A549 treated with Mapracorat at 1 μM for 4 hours (cell line): ENCODE data around the gene STRA6. TPM values are rescaled to one million over a fixed set of nuclear protein-coding genes. Genes with fewer than 3 reads are reported as not detected.

ENCODE experiments used
- total RNA-seq: library from RNA; stranded (reverse); fragments of 200-300 nt; extraction: Qiagen RNA extraction; gene quantifications from 5 replicates; pipeline ENCODE4 v1.2.3, GENCODE V29; 2022

STRA6 gene
- total RNA-seq: 52.1 to 86.8 TPM (median 69.6 TPM) in 5 replicates

DNA sequence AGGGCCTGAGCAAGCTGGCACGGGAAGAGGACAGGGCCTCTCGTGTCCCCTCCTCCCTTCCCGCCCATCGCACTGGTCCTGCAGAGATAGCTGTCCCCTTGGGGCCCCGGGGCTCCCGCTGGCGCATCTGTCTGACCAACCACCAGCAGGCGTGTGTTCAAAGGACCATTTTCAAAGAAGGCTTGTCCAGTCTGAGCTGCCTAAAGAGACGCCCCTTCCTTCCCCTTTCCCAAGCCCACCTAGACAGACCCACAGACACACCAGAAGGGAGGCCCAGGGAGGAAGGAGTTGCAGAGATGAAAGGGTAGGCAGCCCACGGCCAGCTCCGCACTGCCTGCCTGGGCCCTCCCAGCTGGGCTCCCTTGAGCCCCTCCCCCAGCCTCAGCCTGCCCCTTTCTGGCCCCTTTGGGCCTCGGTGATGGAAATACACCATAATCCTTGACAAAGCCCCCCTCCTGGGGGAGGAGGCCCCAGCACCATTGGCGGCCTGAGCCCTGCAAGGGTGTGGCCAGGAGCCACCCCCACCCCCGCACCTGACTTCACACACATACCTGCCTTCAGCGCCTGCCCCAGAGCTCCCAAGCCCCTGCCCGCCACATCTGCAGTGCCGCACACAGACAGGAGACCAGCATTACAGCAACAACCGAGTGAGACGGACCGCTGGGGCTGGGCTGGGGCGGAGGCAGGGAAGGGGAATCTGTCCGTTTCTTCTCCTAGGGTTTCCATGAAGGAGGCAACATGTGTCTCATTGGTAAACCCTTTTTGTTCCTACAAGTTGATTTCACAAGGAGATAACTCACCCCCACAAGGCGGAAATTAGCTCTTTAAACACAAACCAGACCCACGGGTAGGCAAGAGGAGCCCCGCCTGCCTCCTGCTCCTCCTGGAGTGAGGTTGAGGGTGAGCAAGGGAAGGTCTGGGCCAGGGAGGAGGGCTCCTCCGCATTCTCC, at the start of gene STRA6:
TSS of gene STRA6 (minus strand) at position 336 of the 950 bp plus-strand sequence. CDS start 520 bp downstream, outside the sequence.

GRCh38 chr15:74235962-74236361, 33.4 kb upstream of the STRA6 start, which contains the start of gene CCDC33:
TSS of gene CCDC33 (plus strand) at chr15:74236326. CDS start at chr15:74236720, 394 bp downstream.

DNA sequence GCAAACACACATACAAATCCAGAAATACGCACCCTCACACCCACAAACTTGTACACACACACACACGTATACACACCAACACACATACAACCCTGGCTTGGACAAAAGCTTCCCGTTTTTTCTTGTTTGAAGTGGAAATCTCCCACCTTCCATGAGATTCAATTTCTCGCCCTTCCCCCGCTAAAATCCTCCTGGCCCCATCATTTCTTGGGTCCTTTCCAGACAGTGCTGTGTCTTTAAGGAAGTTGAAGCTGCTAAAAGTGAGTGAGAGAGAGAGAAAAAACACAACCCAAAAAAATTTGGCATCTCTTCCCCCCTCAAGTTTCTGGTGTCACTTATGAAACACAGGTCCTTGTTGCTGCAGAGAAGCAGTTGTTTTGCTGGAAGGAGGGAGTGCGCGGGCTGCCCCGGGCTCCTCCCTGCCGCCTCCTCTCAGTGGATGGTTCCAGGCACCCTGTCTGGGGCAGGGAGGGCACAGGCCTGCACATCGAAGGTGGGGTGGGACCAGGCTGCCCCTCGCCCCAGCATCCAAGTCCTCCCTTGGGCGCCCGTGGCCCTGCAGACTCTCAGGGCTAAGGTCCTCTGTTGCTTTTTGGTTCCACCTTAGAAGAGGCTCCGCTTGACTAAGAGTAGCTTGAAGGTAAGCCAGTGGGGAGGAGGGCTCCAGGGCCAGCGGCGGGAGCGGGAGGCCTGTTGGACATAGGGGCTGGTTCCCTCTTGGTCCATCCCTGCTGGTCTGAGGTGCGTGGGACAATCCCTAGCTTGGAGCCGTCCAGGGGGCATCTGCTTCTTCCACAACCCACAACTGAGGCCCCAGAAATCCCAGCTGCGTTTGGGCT, 29.0 kb downstream of the STRA6 start, which contains the start of gene ISLR:
TSS of gene ISLR (plus strand) at position 331 of the 839 bp plus-strand sequence. CDS start 1,149 bp downstream, outside the sequence.

GRCh38 chr15:74130155-74130848, 72.3 kb downstream of the STRA6 start, which contains the start of gene ISLR2:
TSS of gene ISLR2 (plus strand) at chr15:74130586. CDS start at chr15:74132755, 2,169 bp downstream.

Other genes starting within 250 kb of the STRA6 start
- gene STOML1, start 210.5 kb downstream of the STRA6 start, total RNA-seq: 9.1 to 13.1 TPM (median 12.1 TPM) in 5 replicates
- 12.1 to 16.1 TPM (median 15.8 TPM) in 5 replicates for gene PML, start 208.1 kb downstream of the STRA6 start, total RNA-seq
- 0.07 to 0.26 TPM (median 0.10 TPM) in 5 replicates for gene GOLGA6A, start 120.2 kb downstream of the STRA6 start, total RNA-seq
- 0.11 to 0.27 TPM (median 0.17 TPM) in 4 of 5 replicates, not detected in the other for gene ISLR2, start 72.2 kb downstream of the STRA6 start, total RNA-seq
- 0.22 to 0.50 TPM (median 0.39 TPM) in 5 replicates for gene ISLR, start 29.1 kb downstream of the STRA6 start, total RNA-seq
- 6.7 to 8.9 TPM (median 7.2 TPM) in 5 replicates for gene CCDC33, start 33.5 kb upstream of the STRA6 start, total RNA-seq
- not detected in 5 replicates for gene CYP11A1, start 164.9 kb upstream of the STRA6 start, total RNA-seq
- 1.5 to 2.1 TPM (median 1.7 TPM) in 5 replicates for gene SEMA7A, start 231.2 kb upstream of the STRA6 start, total RNA-seq